Keratinocyte (primary cell): ENCODE measurements around the gene WDR47.

Experiments
- EZH2 ChIP-seq: IDR thresholded peaks from one replicate; pipeline ENCODE4 v1.6.1; 2012; ENCODE audit warnings: inconsistent platforms, mild to moderate bottlenecking, low read length, moderate library complexity
- TF ChIP-seq, protein P1 (sequence below), 3 experiments: IDR thresholded peaks in 1 of 3; conservative IDR thresholded peaks in 1 of 3; optimal IDR thresholded peaks in 1 of 3; 2 replicates in 2 of 3; 3 replicates in 1 of 3; pipeline versions ENCODE3 to v1.5.1; 2011; ENCODE audit warnings: low read length in 3 of 3, mild to moderate bottlenecking in 3 of 3, moderate library complexity in 2 of 3, control low read depth in 1 of 3, inconsistent platforms in 1 of 3; ENCODE audit not compliant: insufficient read depth in 2 of 3; ENCODE audit errors: extremely low read depth in 1 of 3

DNA sequence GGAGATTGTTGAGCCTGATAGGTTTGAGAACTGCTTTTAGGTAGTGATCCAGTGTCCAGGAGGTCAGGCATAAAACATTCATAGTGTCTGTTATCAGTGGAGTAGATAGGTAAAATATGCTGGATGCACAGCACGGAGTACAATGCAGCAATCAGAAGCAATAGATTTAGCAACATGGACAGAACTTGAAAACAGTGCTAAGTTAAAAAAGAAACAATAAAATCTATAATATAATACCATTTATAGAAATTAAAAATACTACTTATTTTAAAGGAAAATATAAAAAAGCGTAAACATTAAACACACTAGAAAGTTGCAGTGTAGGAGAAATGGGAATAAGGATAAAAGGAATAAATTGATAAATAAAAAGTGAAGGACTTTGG is 37.3 kb upstream of the WDR47 start:
- TF ChIP-seq, protein P1, sequence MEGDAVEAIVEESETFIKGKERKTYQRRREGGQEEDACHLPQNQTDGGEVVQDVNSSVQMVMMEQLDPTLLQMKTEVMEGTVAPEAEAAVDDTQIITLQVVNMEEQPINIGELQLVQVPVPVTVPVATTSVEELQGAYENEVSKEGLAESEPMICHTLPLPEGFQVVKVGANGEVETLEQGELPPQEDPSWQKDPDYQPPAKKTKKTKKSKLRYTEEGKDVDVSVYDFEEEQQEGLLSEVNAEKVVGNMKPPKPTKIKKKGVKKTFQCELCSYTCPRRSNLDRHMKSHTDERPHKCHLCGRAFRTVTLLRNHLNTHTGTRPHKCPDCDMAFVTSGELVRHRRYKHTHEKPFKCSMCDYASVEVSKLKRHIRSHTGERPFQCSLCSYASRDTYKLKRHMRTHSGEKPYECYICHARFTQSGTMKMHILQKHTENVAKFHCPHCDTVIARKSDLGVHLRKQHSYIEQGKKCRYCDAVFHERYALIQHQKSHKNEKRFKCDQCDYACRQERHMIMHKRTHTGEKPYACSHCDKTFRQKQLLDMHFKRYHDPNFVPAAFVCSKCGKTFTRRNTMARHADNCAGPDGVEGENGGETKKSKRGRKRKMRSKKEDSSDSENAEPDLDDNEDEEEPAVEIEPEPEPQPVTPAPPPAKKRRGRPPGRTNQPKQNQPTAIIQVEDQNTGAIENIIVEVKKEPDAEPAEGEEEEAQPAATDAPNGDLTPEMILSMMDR (optimal IDR thresholded peaks at IDR 0.05 in 1 of 3, IDR thresholded peaks at IDR 0.05 in 1 of 3, conservative IDR thresholded peaks at IDR 0.05 in 1 of 3; ENCODE audit: extremely low read depth in 1 of 3, insufficient read depth in 2 of 3, low read length in 3 of 3), result no peak
- TF ChIP-seq EZH2, result no peak
